Measurements from ENCODE around the gene GALM. TPM values are rescaled to one million over a fixed set of nuclear protein-coding genes. Genes with fewer than 3 reads are reported as not detected.
A peak's percentile ranks its signal among the peaks of the same experiment; 100 is the strongest.

The GALM gene
- total RNA-seq, 1 experiment from 2014 or later, result 10.0 TPM

DNA sequence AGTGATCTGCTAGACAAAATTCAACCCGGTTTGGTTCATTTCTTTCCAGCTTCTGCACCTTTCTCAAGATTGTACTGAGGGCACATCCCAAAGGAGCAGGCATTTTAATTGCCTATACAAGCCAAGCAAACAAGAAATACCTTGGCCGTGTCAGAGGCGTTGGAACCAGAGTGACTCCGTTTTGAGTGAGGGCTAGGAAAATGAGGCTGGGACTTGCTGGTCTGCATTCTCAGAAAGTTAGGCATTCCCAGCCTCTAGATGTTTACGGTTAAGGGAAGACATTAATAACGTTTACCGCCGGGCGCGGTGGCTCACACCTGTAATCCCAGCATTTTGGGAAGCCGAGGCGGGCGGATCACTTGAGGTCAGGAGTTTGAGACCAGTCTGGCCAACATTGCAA is 110.6 kb downstream of the GALM start:
- no peak overlapping the region for H3T11ph ChIP-seq (ENCODE audit: low read length)
- no peak for DNase-seq
- Mint-ChIP-seq H3K27ac (no peak overlapping the region), H3K9me3 (no peaks in the 10 kb centered on the region), H3K4me1 (peaks cover 3 to 10% of the 10 kb centered on the region in 2 experiments; a peak in 3 of 4 replicates), H3K36me3 (ENCODE audit: insufficient read depth in 1 of 3, low read depth in 3 of 3) (peaks cover 5 to 12% (median 5%) of the 10 kb centered on the region in 3 experiments), H3K4me3 (peak overlapping the region; percentile 29 to 34; a peak in 2 of 5 replicates), H3K27me3 (ENCODE audit: low read depth) (peaks cover 14% of the 10 kb centered on the region)
- H3K4me2 ChIP-seq (ENCODE audit: insufficient read depth, insufficient read length, low read length), result no peak overlapping the region
- no peak overlapping the region for H2BK15ac ChIP-seq (ENCODE audit: low read depth, low read length)
- no peaks in the 10 kb centered on the region for H4K20me1 ChIP-seq (ENCODE audit: control insufficient read depth, insufficient read depth, insufficient read length)
- TF ChIP-seq, protein P1, sequence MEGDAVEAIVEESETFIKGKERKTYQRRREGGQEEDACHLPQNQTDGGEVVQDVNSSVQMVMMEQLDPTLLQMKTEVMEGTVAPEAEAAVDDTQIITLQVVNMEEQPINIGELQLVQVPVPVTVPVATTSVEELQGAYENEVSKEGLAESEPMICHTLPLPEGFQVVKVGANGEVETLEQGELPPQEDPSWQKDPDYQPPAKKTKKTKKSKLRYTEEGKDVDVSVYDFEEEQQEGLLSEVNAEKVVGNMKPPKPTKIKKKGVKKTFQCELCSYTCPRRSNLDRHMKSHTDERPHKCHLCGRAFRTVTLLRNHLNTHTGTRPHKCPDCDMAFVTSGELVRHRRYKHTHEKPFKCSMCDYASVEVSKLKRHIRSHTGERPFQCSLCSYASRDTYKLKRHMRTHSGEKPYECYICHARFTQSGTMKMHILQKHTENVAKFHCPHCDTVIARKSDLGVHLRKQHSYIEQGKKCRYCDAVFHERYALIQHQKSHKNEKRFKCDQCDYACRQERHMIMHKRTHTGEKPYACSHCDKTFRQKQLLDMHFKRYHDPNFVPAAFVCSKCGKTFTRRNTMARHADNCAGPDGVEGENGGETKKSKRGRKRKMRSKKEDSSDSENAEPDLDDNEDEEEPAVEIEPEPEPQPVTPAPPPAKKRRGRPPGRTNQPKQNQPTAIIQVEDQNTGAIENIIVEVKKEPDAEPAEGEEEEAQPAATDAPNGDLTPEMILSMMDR (conservative IDR thresholded peaks at IDR 0.05), result no peak
- WGBS (ENCODE audit: extremely low coverage, insufficient read length, low lambda C conversion rate), result no CpG with 5 or more reads among the region's 13 CpGs
- H3K23me2 ChIP-seq (ENCODE audit: insufficient read length, low read depth, low read length, poor library complexity, severe bottlenecking), result no peaks in the 10 kb centered on the region
- H3K9me3 ChIP-seq (ENCODE audit: control insufficient read depth, low read depth, low read length), result no peaks in the 10 kb centered on the region
- no peak overlapping the region for H3K9ac ChIP-seq (ENCODE audit: extremely low read depth, insufficient read length, low read length)
- no peak overlapping the region for H2BK12ac ChIP-seq (ENCODE audit: insufficient read length, low read depth, low read length)
- H3K14ac ChIP-seq (ENCODE audit: insufficient read depth, low read length), result no peak overlapping the region
- H2AK5ac ChIP-seq (ENCODE audit: insufficient read length, low read length), result no peak overlapping the region
- H3K18ac ChIP-seq (ENCODE audit: insufficient read length, low read depth, low read length), result no peak overlapping the region
- no peak overlapping the region for H4K5ac ChIP-seq (ENCODE audit: insufficient read length, low read depth, low read length)
- no peak overlapping the region for H2BK20ac ChIP-seq (ENCODE audit: low read depth, low read length, poor library complexity, severe bottlenecking)
- no peak overlapping the region for H2AFZ ChIP-seq (ENCODE audit: low read length)
- no peak overlapping the region for H4K8ac ChIP-seq (replicated peaks; ENCODE audit: insufficient read length, low read depth, low read length)
- no peak overlapping the region for H2BK5ac ChIP-seq (ENCODE audit: insufficient read length, low read length)
- H3K27me3 ChIP-seq (ENCODE audit: insufficient read depth, low read length), result no peaks in the 10 kb centered on the region
- H3K4ac ChIP-seq (ENCODE audit: low read depth, low read length), result no peak overlapping the region
- no peak overlapping the region for H4K91ac ChIP-seq (ENCODE audit: insufficient read length, low read depth, low read length)
- H3K4me1 ChIP-seq (ENCODE audit: insufficient read depth, low read length), result no peaks in the 10 kb centered on the region
- no peak overlapping the region for H3K56ac ChIP-seq (ENCODE audit: insufficient read length, low read depth, low read length)
- no peak overlapping the region for H3K27ac ChIP-seq (ENCODE audit: insufficient read length, low read depth, low read length)
- no peaks in the 10 kb centered on the region for H3K79me2 ChIP-seq (ENCODE audit: insufficient read depth, low read length)
- no peaks in the 10 kb centered on the region for H3K79me1 ChIP-seq (ENCODE audit: insufficient read depth, low read depth, low read length, poor library complexity, severe bottlenecking)
- H3K23ac ChIP-seq (ENCODE audit: insufficient read length, low read depth, low read length), result no peak overlapping the region
- no peak overlapping the region for H2BK120ac ChIP-seq (ENCODE audit: low read depth, low read length, poor library complexity, severe bottlenecking)

Data from H9 (cell line).